ENCODE measurements around the gene CAND1. TPM values are rescaled to one million over a fixed set of nuclear protein-coding genes. Genes with fewer than 3 reads are reported as not detected.

The CAND1 gene
- 10 to 100 TPM; 66.1 to 76.5 (median 72.1) TPM for total RNA-seq

DNA sequence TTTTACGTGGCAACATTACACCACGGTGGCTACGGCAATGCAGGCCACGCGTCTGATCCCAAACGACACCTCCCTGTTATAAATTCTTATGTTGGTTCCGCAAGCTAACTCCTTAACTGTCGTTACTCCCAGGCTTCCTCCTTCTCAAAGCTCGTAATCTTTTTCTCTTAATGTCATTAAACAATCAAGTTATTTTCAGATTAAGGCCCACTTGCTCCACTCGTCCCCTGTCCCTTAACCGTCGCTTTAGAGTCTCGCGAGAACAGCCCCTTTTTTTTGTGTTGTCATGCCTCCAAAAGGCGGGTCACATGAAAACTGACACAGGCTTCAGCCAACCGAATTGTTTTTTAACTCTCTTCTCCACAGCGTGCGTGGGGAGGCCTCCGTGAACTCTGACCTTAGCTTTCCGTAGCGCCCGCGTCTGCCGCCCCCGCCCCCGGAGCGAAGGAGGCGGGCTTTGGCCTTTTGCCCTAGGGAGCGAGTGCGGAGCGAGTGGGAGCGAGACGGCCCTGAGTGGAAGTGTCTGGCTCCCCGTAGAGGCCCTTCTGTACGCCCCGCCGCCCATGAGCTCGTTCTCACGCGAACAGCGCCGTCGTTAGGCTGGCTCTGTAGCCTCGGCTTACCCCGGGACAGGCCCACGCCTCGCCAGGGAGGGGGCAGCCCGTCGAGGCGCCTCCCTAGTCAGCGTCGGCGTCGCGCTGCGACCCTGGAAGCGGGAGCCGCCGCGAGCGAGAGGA, at the start of gene CAND1:
TSS of gene CAND1 (plus strand) at position 463 of the 737 bp plus-strand sequence. CDS start 360 bp downstream, outside the sequence.
- no peak for TF ChIP-seq CTCF (IDR thresholded peaks at IDR 0.05; ENCODE audit: low read depth)

DNA sequence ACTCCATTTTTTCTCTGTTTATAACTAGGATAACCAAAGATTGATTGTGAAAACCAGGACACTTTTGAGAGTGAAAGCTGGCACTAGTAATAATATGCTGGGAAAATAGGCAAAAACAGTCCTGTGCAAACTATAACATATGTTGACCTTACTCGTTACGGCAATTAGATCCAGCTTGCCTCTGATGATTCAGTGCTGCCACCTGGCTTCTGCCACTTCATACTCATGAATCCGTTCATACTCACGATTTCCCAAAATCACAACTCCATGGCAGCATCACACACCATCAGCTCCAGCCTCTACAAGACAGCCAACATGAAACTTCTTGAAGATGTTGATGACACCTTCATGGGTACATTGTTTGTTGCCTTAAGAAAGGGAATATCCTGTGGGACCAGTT, 49.1 kb upstream of the CAND1 start:
- no peak for TF ChIP-seq CTCF (IDR thresholded peaks at IDR 0.05; ENCODE audit: low read depth)

- TF ChIP-seq CTCF (IDR thresholded peaks at IDR 0.05; ENCODE audit: low read depth), result no peak
These were observed 46.9 kb upstream of the CAND1 start for GRCh38 chr12:67222302-67222701.

GRCh38 chr12:67223225-67223624, 45.9 kb upstream of the CAND1 start:
- no peak for TF ChIP-seq CTCF (IDR thresholded peaks at IDR 0.05; ENCODE audit: low read depth)

GRCh38 chr12:67237231-67237630, 31.9 kb upstream of the CAND1 start:
- TF ChIP-seq CTCF (IDR thresholded peaks at IDR 0.05; ENCODE audit: low read depth), result no peak

GRCh38 chr12:67239061-67239460, 30.1 kb upstream of the CAND1 start:
- TF ChIP-seq CTCF (IDR thresholded peaks at IDR 0.05; ENCODE audit: low read depth), result no peak

DNA sequence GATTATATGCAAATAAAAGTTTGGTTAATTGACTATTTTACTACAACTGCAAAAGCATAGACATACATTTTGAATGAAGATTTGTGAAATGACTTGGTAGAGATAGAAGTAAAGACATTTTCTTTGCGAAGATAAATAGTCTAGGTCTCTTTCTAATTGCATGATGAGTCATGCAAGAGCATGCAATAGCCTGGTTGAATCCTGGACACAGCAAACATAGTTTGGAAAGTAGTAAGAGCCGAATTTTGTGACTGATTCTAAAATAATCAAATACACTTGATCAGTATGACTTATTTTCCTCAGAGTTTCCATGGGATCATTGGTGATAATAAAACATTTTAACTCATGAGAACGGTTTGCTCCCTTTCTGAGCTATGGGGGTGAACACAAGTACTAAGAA, 27.7 kb upstream of the CAND1 start:
- TF ChIP-seq CTCF (IDR thresholded peaks at IDR 0.05; ENCODE audit: low read depth), result no peak
